Superior temporal gyrus (tissue), 1 donor: ENCODE data around the gene KIF1A.
"Not testable (repeated sequence)": the region's sequence is repeated elsewhere in the genome, so short reads cannot be mapped to it uniquely, and the experiment has no call there.

Experiments used
- DNase-seq: peaks from one replicate; pipeline ENCODE4 v3.0.0-alpha.2; 2016; ENCODE audit errors: extremely low spot score

KIF1A gene

DNA sequence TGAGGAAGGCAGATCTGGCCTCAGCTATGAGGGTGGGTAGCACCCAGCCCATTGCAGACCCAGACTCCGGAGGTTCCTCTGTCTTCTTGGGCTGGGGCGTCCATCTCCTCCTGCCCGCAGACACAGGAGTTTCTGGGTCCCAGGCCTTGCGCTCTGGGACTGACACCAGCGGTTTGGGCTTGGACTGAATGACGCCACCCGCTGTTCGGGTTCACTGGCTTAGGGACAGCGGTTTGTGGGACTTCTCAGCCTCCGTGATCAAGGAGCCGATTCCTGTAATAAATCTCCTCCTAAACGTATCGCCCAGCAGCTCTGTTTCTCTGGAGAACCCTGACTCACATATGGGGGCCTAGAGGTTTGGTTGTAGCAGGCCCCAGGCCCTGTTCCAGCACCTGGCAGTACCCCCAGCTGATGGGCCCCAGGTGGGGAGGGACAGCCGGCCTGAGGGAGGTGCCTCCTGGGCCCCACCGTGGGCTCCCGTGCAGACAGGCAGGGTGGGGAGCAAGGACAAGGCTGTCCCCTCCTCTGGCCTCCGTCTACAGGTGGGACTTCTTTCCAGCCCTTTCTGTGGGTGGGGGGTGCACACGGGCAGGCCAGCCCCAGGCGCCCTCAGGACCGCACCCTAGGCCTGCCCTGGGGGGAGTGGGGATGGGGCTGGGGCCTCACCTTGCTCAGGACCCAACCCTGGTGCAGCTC lies 132.8 kb downstream of the KIF1A start:
- no peak for DNase-seq

DNA sequence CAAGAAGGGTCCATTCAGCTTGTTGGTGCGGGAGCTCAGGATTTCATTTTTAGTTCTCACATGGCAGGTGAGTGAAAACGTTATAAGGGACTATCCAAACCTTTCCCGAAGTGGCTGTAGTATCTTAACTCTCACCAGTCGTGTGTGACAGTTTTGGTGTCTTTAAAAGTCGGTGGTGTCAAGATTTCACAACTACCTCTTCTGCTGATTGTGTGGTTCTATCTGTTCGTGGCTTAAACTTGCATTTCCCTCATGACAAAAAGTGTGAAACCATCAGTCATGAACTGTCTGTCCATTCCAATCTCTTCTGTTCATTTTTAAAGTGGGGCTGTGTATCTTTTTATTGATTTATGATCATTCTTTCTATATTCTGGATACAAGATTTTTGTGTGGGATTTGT lies 133.6 kb downstream of the KIF1A start:
- DNase-seq: no peak

DNA sequence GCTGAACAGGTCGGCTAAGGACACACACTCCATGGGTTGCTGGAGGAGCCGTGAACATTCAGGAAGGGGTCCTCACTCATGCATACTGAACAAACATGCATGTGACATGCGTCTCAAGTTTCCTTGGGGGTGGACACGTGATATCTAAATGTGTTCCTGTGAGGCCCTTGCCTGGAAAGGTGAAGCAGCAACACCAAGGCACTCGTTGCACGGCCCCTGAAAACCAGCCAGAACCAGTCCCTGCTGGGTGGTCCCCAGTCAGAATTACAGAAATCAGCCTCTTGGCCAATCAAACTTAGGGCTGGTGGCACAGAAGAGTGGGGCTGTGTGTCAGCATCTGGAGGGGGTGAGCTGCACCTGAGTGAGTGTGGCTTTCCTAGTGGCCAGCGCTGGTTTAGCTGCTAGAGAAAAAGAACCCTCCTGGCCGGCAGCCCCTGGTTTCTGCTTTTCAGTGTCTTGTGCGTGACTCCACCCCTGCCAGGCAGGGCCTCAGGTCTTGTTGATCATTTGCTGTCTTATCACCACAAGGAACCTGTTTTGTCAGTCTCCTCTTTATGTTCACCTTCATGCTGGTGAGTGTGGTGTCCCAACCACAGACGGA lies 134.1 kb downstream of the KIF1A start:
- no peak for DNase-seq

DNA sequence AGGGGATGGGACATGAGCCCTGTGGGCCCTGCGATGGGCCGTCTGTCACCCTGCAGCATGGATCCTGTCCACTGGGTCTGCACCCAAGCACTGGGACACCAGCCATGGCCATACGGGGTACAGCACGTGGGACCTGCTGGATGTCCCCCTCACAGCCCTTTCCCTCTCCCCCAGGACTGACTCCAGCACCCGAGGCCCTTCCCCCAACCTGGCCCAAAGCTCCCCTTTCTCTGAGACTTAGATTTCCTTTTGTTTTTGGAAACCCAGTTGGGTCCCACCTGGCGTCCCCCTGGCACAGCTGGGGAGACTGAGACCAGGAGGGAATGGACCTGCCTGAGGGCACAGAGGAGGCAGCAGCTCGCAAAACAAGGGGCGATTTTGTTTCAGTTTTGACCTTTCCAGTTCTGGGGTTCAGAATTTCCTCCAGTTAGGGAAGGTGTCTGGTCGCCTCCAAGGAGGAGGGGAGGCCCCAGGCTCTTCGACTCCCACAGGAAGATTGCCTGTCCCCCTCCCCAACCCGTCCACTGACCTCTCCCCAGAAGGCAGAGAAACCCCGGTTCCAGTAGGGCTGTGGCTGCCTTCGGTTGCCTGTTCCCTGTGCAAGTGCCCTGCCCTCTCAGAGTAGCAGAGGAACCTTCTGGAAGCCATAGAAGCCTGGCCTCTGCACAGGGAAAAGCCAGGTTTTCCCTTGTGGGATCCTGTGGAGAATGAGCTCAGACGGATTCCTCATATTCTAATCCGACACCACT lies 135.9 kb downstream of the KIF1A start:
- not testable (repeated sequence) for DNase-seq

- DNase-seq: not testable (repeated sequence)
Measured at GRCh38 chr2:240683329-240683979, 136.6 kb downstream of the KIF1A start.

- DNase-seq: not testable (repeated sequence)
Measured at GRCh38 chr2:240682431-240683224, 137.4 kb downstream of the KIF1A start, which contains the start of gene AQP12B. Gene AQP12B (minus strand): TSS chr2:240682885. CDS start chr2:240682837, 48 bp downstream.

- DNase-seq: not testable (repeated sequence)
Measured at GRCh38 chr2:240680185-240680584, 139.8 kb downstream of the KIF1A start.

- DNase-seq: not testable (repeated sequence)
Measured at GRCh38 chr2:240678909-240679308, 141.1 kb downstream of the KIF1A start.

- DNase-seq: not testable (repeated sequence)
Measured at GRCh38 chr2:240678043-240678442, 142.0 kb downstream of the KIF1A start.

- not testable (repeated sequence) for DNase-seq
Measured at GRCh38 chr2:240675345-240675744, 144.7 kb downstream of the KIF1A start.

GRCh38 chr2:240674461-240675184 lies 145.4 kb downstream of the KIF1A start:
- DNase-seq: not testable (repeated sequence)

GRCh38 chr2:240672701-240673190 lies 147.3 kb downstream of the KIF1A start:
- DNase-seq: no peak

- DNase-seq: no peak
Measured at GRCh38 chr2:240672076-240672700, 147.8 kb downstream of the KIF1A start.

DNA sequence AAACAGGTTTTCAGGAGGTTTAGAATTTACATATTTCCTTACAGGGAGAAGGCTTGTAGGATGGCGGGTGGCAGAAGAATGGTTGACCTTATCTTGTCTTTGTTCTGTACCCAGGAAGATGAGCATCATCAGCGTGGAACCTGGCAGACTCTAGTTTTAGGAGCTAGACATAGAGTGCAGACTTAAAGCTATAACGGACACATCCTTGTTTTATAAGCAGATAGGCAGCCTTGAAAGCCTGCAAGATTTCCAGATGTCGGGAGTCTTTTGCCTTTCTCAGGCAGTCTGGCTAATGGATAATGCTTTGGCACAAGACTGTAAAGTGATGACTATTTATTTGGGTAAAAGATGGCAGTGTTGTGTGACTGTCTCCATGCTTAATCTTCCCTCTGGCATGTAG lies 149.1 kb downstream of the KIF1A start:
- DNase-seq: no peak

- DNase-seq: no peak
Measured at GRCh38 chr2:240670402-240670801, 149.6 kb downstream of the KIF1A start.

GRCh38 chr2:240664622-240665021 lies 155.4 kb downstream of the KIF1A start:
- no peak for DNase-seq
